Activated T-helper 9 cell treated with anti-CD3 and anti-CD28 coated beads, Interleukin-2, amount 50 U/mL, for 16 hours (primary cell): ENCODE measurements around the gene CGNL1.

Source experiments
- DNase-seq: peaks from one replicate; pipeline ENCODE4 v3.0.0-alpha.2; 2020; ENCODE audit warnings: low read depth

The CGNL1 gene

GRCh38 chr15:57571725-57572124 is 195.4 kb downstream of the CGNL1 start:
- no peak for DNase-seq

- no peak for DNase-seq
Observed at GRCh38 chr15:57572468-57572867, 196.2 kb downstream of the CGNL1 start.

- no peak for DNase-seq
Observed at GRCh38 chr15:57573151-57573550, 196.8 kb downstream of the CGNL1 start.

GRCh38 chr15:57575363-57575762 is 199.1 kb downstream of the CGNL1 start:
- DNase-seq = no peak

- no peak for DNase-seq
Observed at GRCh38 chr15:57578288-57578900, 202.1 kb downstream of the CGNL1 start.

- DNase-seq = no peak
Observed at GRCh38 chr15:57580428-57580827, 204.1 kb downstream of the CGNL1 start.

- no peak for DNase-seq
Observed at GRCh38 chr15:57580866-57581265, 204.6 kb downstream of the CGNL1 start.

GRCh38 chr15:57582090-57582489 is 205.8 kb downstream of the CGNL1 start:
- DNase-seq = no peak

GRCh38 chr15:57583282-57583681 is 207.0 kb downstream of the CGNL1 start:
- no peak for DNase-seq

GRCh38 chr15:57583720-57584119 is 207.4 kb downstream of the CGNL1 start:
- DNase-seq = no peak

- DNase-seq = no peak
Observed at GRCh38 chr15:57586661-57587424, 210.5 kb downstream of the CGNL1 start.

GRCh38 chr15:57589281-57589680 is 213.0 kb downstream of the CGNL1 start:
- DNase-seq = no peak

GRCh38 chr15:57589754-57590153 is 213.4 kb downstream of the CGNL1 start:
- DNase-seq = no peak

- DNase-seq = no peak
Observed at GRCh38 chr15:57591237-57591821, 215.0 kb downstream of the CGNL1 start.

GRCh38 chr15:57591822-57592367 is 215.6 kb downstream of the CGNL1 start, which contains the start of gene MYZAP:
MYZAP (plus strand) TSS chr15:57591904; CDS start chr15:57592035, 131 bp downstream.
- peak; percentile 10 for DNase-seq

GRCh38 chr15:57592426-57592825 is 216.1 kb downstream of the CGNL1 start:
- DNase-seq = no peak

GRCh38 chr15:57592836-57593420 is 216.6 kb downstream of the CGNL1 start:
- DNase-seq = no peak

GRCh38 chr15:57594479-57594878 is 218.2 kb downstream of the CGNL1 start:
- DNase-seq = no peak

- DNase-seq = no peak
Observed at GRCh38 chr15:57595011-57595866, 218.9 kb downstream of the CGNL1 start.

- DNase-seq = no peak
Observed at GRCh38 chr15:57596301-57596855, 220.1 kb downstream of the CGNL1 start.

- DNase-seq = no peak
Observed at GRCh38 chr15:57596978-57597377, 220.7 kb downstream of the CGNL1 start.
